Ectodermal cell (in vitro differentiated cells): Measurements from ENCODE around the gene ARSB.
"Not testable (repeated sequence)": the region's sequence is repeated elsewhere in the genome, so short reads cannot be mapped to it uniquely, and the experiment has no call there.

Experiments
- H3K27ac ChIP-seq: 2 replicates; pipeline ENCODE4 v1.7.0; 2013; ENCODE audit warnings: mild to moderate bottlenecking, low read depth, low read length; ENCODE audit not compliant: insufficient read depth, poor library complexity, severe bottlenecking
- H3K27me3 ChIP-seq: 2 replicates; pipeline ENCODE4 v1.7.0; 2013; ENCODE audit warnings: mild to moderate bottlenecking, low read length; ENCODE audit not compliant: insufficient read depth, control insufficient read depth, poor library complexity, severe bottlenecking
- H3K36me3 ChIP-seq: one replicate; pipeline ENCODE4 v1.7.0; 2013; ENCODE audit warnings: low read length; ENCODE audit not compliant: control insufficient read depth, insufficient read depth
- H3K4me1 ChIP-seq: one replicate; pipeline ENCODE4 v1.7.0; 2013; ENCODE audit warnings: low read length; ENCODE audit not compliant: control insufficient read depth, insufficient read depth
- H3K4me3 ChIP-seq: 2 replicates; pipeline ENCODE4 v1.7.0; 2013; ENCODE audit warnings: low read depth, low read length, control low read depth; ENCODE audit not compliant: insufficient read depth
- H3K9me3 ChIP-seq: 2 replicates; pipeline ENCODE4 v1.7.0; 2013; ENCODE audit warnings: mild to moderate bottlenecking, low read length, moderate library complexity; ENCODE audit not compliant: control insufficient read depth
- WGBS, 2 experiments: methylation state at CpG; one replicate each; pipeline ENCODE4 v1.1.7; 2013; ENCODE audit warnings: missing lambda C conversion rate in 2 of 2; 5-methylcytosine and 5-hydroxymethylcytosine counted together

ARSB gene

DNA sequence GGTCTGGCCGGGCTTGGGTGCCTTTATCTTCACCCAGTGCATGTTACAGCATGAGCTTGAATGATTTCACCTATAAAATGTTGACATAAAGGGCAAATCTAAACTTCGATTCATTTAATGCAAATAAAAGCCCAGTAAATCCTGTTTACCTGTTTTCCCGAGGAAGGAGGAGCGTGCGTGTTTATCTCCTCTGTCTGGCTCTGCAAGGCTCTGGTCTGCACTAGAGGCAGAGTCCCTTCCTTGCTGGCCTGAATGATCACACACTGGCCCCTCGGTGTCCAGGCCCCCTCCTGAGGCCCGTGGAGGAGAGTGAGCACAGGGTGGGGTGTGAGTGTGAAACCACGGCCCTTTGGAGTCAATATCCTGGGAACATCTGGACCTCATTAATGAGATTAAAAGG lies 211.5 kb downstream of the ARSB start:
- no peaks in the 10 kb centered on the region for H3K9me3 ChIP-seq
- H3K4me3 ChIP-seq: no peak overlapping the region
- no peaks in the 10 kb centered on the region for H3K4me1 ChIP-seq
- no peak overlapping the region for H3K27ac ChIP-seq
- H3K27me3 ChIP-seq: no peaks in the 10 kb centered on the region
- H3K36me3 ChIP-seq: no peaks in the 10 kb centered on the region
- WGBS, 2 experiments: 81% methylated on average over 8 of the region's 8 CpGs

DNA sequence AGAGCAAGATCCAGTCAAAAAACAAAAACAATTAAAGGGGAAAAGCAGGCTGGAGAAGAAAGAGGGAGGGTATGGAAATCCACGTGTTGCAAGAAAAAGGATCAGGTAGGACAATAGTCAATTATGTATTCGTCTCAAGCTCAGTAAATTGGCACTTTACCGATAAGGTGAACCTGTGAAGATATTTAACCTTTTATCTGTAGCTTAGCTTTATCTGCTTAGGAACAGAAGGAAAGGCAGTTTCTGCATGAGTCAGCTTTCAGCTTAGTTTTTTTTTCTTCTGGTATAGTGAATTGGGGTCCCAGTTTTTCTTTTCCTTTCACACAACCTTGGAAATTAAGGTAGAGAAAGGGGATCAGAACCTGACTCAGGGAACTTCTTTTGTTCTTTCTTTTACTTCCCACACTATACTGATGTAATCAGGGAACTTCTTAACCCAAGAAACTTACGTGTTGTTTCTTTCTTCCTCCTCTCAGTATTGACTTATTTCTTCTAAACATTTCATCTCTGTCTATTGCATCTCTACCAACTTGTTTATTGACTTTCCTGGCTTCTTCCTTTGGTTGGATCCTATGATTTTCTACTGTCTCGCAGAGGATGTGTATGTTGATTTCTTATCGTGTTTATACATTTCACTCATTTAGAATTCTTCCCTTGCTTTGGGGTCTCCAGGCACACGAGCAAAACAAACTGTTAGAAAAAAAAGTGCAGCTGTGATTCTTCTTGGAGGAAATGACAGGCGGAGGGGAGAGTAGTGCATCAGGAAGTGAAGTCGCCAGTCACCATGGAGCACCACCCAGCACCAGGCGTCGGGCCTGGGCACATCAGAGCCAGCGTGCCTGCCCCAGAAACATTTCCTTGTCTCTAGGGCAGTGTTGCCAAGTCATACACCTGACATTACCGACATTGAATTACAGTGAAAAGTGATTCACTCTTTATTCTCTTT lies 213.6 kb downstream of the ARSB start:
- WGBS, 2 experiments: 82 to 87% methylated on average over 11 to 13 of the region's 13 CpGs
- Histone ChIP-seq H3K4me1 (no peaks in the 10 kb centered on the region), H3K4me3 (no peak overlapping the region), H3K36me3 (no peaks in the 10 kb centered on the region), H3K27ac (no peak overlapping the region), H3K9me3 (no peaks in the 10 kb centered on the region), H3K27me3 (no peaks in the 10 kb centered on the region)

DNA sequence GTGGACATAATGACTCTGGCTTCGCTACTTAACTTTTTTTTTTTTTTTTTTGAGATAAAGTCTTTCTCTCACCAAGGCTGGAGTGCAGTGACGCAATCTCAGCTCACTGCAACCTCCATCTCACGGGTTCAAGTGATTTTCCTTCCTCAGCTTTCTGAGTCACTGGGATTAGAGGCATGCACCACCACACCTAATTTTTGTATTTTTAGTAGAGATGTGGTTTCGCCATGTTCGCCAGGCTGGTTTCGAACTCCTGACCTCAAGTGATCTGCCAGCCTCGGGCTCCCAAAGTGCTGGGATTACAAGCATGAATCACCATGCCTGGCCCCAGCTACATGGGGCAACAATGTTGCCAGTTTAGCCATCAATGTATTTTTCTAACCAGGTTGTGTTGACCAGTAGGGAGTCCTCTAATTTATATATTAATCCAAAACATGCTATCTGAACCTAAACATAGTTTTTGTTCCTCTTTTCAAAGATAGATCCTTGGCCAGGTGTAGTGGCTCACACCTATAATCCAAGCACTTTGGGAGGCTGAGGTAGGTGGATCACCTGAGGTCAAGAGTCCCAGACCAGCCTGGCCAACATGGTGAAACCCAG lies 216.2 kb downstream of the ARSB start:
- Histone ChIP-seq H3K36me3 (no peaks in the 10 kb centered on the region), H3K9me3 (no peaks in the 10 kb centered on the region), H3K27ac (no peak overlapping the region), H3K27me3 (no peaks in the 10 kb centered on the region), H3K4me3 (no peak overlapping the region), H3K4me1 (no peaks in the 10 kb centered on the region)
- WGBS, 2 experiments: 91 to 92% methylated on average over 7 of the region's 7 CpGs

DNA sequence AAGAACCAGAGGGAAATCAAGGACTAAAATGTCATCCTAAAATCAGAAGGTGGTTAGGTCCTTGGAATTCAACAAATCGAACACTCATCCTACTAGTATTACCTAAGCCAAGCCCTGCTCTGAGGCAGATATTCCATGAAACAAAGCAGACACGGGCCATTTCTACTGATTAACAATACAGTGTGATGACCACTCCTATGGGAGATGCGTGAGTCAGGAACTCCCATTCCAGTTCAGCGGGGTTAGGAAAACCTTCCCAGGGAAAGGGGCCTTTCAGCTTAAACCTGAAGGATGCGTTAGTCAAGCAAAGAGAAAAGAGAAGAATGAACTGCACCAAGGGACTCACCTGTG lies 218.7 kb downstream of the ARSB start:
- Histone ChIP-seq H3K27me3 (no peaks in the 10 kb centered on the region), H3K27ac (no peak overlapping the region), H3K36me3 (no peaks in the 10 kb centered on the region), H3K4me1 (no peaks in the 10 kb centered on the region), H3K4me3 (no peak overlapping the region), H3K9me3 (no peaks in the 10 kb centered on the region)
- 93 to 96% methylated on average over 5 of the region's 5 CpGs for WGBS, 2 experiments

DNA sequence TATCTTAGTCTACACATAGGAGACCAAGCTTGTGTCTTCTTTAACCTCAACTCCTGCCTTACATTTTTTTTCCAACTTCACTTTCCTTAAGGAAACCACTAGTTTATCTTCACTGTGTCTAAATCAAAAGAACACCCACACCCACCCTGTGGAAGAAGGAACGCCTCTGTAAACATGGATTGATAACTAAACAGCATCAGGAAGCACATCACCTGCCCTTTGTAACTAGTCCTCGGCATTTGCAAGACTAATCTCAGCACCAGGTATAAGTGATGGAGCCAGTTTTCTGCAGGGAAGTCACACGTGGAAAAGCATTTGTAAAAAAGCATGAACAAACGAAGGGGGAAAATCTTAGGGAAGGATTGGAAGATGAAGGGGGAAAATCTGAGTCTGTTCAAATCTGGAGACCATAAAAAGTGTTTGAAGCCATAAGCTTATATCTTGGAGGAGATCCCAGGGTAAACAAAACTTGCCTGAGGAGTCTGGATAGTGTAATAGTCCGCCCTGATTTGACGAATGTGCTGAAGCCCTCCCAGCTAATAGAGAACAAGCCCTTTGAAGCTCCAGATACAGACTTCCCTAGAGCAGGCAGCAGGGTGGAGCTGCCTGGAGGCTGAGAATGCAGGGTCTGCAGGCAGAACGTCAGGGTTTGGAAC lies 219.2 kb downstream of the ARSB start:
- no peaks in the 10 kb centered on the region for H3K9me3 ChIP-seq
- H3K4me3 ChIP-seq: no peak overlapping the region
- no peak overlapping the region for H3K27ac ChIP-seq
- H3K36me3 ChIP-seq: no peaks in the 10 kb centered on the region
- WGBS, 2 experiments: 91 to 92% methylated on average over 7 of the region's 7 CpGs
- H3K4me1 ChIP-seq: no peaks in the 10 kb centered on the region
- no peaks in the 10 kb centered on the region for H3K27me3 ChIP-seq

DNA sequence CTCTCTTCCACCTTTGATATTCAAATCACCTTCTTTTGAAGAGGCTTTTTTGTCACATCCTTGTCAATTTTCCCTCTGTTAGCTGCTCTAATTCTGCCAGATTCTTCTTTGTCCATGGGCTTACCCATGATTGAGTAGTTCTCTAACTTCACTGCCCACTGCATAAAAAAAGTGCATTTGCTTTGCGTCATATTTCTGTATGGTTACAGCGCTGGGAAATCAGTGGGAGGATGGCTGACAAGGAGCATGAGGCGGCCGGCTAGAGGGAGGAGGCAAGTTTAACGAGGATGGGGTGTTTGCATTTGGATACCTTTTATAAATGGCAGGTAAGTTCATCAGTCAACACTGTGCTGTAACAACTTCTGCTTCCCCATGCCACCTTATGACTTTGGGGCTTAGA lies 220.0 kb downstream of the ARSB start:
- Histone ChIP-seq H3K27ac (no peak overlapping the region), H3K27me3 (no peaks in the 10 kb centered on the region), H3K36me3 (no peaks in the 10 kb centered on the region), H3K4me1 (no peaks in the 10 kb centered on the region), H3K4me3 (no peak overlapping the region), H3K9me3 (no peaks in the 10 kb centered on the region)
- 91 to 94% methylated on average over 5 of the region's 5 CpGs for WGBS, 2 experiments

DNA sequence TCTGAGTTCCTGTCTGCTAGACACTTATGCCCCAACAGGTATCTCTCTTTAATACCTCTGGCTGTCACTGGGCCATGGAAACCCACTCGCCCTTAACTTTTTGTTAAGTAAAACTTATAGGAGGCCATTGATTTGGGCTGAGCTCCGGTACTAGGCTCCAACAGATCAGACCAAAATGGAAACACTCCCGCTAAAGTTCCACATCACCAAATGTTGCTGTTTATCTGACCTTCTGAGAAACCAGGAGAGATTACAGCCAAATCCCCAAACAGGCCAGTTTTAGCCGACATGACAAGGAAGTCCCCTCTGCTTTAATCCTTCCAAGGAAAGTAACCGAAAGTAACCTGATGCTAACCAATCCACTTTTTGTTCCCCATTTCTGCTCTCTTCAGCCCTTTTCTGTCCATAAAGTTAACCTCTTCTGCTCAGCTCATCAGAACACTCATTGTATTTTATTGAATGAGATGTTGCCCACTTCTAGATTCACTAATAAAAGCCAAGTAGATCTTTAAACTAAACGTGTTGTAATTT lies 221.4 kb downstream of the ARSB start:
- WGBS, 2 experiments: 88 to 89% methylated on average over 6 of the region's 6 CpGs
- H3K4me1 ChIP-seq: no peaks in the 10 kb centered on the region
- no peak overlapping the region for H3K4me3 ChIP-seq
- no peak overlapping the region for H3K27ac ChIP-seq
- H3K36me3 ChIP-seq: no peaks in the 10 kb centered on the region
- H3K27me3 ChIP-seq: no peaks in the 10 kb centered on the region
- H3K9me3 ChIP-seq: no peaks in the 10 kb centered on the region

DNA sequence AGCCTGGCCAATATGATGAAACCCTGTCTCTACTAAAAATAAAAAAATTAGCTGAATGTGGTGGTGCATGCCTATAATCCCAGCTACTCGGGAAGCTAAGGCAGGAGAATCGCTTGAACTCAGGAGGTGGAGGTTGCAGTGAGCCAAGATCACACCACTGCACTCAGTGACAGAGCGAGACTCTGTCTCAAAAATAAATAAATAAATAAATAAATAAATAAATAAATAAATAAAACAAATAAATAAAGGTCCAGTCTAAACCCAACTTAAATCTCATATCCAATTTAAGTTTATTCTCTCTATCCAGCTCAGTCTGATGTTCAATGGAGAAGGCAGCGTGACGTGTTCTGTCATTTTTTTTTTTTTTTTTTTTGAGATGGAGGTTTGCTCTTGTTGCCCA lies 222.4 kb downstream of the ARSB start:
- H3K36me3 ChIP-seq, H3K27me3 ChIP-seq, H3K4me3 ChIP-seq, H3K27ac ChIP-seq, H3K9me3 ChIP-seq, H3K4me1 ChIP-seq: not testable (repeated sequence)
- 99 to 100% methylated on average over 4 to 5 of the region's 5 CpGs for WGBS, 2 experiments

DNA sequence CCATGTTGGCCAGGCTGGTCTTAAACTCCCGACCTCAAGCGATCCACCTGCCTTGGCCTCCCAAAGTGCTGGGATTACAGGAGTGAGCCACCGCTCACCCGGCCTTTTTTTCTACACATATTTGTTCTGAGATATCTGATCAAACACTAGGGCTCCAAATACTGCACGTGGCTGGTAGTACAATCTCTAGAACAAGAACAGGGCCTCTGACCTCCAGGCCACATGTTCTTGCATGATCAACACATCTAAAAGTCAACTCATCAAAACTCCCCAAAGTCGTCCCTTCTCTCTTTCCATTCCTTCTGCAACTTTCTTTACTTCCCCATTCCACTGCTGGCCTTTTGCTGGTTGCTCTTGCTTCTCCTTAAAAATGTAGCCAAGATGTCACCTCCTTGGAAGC lies 223.3 kb downstream of the ARSB start:
- H3K4me1 ChIP-seq: no peaks in the 10 kb centered on the region
- 93 to 95% methylated on average over 6 of the region's 6 CpGs for WGBS, 2 experiments
- H3K27me3 ChIP-seq: no peaks in the 10 kb centered on the region
- H3K9me3 ChIP-seq: no peaks in the 10 kb centered on the region
- H3K27ac ChIP-seq: no peak overlapping the region
- H3K4me3 ChIP-seq: no peak overlapping the region
- no peaks in the 10 kb centered on the region for H3K36me3 ChIP-seq

DNA sequence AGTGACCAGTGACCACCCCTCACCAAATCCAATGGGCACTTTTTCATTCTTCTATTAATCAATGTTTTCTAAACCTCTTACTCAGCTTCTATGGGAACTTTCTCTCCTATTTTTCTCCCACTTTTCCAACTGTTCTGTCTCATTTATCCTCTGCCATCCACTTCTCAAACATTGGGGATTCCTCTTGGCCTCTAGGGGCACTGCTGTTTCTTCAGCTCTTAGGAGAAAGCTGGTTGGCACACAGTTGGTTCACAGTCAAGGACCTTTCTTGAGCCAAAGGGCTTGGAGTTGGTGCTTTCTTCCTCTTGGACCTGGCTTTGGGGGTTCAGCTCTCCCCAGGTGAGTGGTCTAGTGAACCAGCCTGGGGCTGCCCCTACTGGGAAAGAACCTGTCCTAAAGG lies 224.3 kb downstream of the ARSB start:
- H3K27ac ChIP-seq: no peak overlapping the region
- H3K4me3 ChIP-seq: no peak overlapping the region
- H3K9me3 ChIP-seq: no peaks in the 10 kb centered on the region
- H3K27me3 ChIP-seq: no peaks in the 10 kb centered on the region
- H3K36me3 ChIP-seq: no peaks in the 10 kb centered on the region
- H3K4me1 ChIP-seq: no peaks in the 10 kb centered on the region
